NCI-H2196 treated with DMSO at 0.1 percent for 48 hours (cell line): Measurements from ENCODE around the gene ACAT2.
"Not testable (repeated sequence)": the region's sequence is repeated elsewhere in the genome, so short reads cannot be mapped to it uniquely, and the experiment has no call there.

Experiments used
- DNase-seq: peaks from one replicate; lab custom pipeline; 2025; ENCODE audit not compliant: unreplicated experiment; lab: John Stamatoyannopoulos, UW

ACAT2 gene

DNA sequence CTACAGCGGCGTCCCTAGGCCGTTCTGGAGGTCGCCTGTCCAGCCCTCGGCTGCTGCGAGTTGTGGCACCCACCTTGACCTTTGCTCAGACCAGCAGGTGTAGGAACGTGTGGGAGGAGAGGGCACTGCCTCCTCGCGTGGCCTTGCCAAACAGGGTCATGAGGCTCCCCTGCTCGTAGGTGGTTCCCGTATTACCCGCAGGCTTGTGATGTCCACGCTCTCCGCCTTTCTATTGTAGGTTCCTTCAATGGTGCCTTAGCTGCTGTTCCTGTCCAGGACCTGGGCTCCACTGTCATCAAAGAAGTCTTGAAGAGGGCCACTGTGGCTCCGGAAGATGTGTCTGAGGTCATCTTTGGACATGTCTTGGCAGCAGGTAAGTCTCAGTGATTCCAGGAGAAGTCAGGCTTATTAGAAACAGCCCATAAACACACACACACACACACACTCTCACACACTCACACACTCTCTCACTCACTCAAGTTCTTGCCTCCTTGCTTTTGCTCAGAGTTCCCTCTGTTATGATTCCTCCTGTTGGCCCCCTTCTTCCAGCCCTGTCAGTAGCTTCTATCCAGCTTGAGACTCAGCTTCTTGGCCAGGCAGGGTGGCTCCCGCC is 942 bp downstream of the ACAT2 start:
- no peak for DNase-seq

DNA sequence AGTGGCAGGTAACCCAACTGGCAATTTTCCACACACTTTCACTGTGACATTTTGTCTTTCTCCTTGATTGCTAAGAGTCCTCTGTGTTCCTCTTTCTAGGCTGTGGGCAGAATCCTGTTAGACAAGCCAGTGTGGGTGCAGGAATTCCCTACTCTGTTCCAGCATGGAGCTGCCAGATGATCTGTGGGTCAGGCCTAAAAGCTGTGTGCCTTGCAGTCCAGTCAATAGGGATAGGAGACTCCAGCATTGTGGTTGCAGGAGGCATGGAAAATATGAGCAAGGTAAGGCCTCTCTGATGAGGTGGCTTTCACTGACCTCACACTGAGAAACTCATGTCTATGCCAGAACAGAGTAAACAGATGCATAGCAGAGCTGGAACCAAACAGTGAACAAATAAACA is 5.1 kb downstream of the ACAT2 start:
- DNase-seq = no peak

DNA sequence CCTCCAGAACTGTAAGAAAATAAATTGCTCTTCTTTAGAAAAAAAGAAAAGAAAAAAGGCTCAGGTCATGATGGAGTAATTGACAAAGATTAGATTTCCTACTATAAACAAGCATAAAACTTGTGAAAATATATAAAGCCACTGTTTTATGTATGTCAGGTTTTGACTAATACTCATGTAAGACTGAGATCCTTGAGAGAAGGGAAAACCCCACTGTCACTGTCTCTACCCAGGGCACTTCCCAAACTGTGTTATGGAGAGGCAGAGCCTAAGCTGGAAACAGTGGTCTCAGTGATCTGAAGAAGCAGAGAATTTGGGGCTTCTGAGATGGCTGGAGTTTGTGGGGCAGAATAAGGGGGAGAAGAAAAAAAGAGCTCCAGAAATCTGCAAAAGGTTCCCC is 7.6 kb downstream of the ACAT2 start:
- no peak for DNase-seq

DNA sequence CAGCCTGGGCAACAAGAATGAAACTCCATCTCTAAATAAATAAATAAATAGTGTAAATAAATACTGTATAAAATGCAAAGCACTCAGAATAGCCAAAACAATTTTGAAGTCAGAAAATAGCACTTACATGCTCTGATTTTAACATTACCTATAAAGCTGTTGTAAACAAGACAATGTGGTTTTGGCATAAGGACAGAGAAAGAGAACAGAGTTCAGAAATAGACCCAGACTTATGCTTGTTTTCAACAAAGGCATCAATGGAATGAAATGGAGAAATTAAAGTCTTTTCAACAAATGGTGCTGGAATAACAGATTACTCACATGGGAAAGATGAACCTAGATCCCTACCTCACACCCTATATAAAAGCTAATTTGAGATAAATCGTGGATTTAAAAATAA is 10.4 kb downstream of the ACAT2 start:
- no peak for DNase-seq

DNA sequence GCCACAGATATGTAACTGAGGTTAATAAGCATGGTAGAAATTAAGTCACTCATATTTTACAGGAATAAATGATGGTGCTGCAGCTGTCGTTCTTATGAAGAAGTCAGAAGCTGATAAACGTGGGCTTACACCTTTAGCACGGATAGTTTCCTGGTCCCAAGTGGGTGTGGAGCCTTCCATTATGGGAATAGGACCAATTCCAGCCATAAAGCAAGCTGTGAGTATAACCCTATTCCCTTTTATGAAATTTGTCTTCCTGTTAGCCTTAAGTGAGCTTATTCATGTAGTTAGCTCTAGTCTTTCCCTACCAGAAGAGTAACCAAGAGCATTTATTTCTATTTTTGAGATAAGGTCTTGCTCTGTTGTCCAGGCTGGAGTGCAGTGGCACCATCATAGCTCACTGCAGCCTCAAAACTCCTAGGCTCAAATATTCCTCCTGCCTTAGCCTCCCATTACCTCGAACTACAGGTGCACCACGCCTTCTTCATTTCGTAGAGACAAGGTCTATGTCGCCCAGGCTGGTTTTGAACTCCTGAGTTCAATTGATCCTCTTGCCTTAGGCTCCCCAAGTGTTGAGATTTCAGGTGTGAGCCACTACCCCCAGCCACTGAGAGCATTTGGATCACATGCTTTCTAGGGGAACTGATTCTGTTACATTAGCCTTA is 15.5 kb downstream of the ACAT2 start:
- no peak for DNase-seq

DNA sequence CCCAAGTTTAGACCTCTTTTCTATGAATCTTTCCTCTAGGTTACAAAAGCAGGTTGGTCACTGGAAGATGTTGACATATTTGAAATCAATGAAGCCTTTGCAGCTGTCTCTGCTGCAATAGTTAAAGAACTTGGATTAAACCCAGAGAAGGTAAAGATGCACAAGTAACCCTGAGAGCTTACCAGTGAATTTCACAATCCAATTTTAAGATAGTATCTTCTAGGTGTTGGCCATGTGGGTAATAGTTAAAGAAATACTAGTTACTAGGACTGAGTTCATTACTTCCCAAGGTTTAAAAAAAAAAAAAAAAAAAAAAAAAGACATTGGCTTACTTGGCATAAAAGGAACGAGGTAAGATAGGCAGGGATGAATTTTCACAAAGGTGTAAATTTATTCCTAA is 16.3 kb downstream of the ACAT2 start:
- no peak for DNase-seq

DNA sequence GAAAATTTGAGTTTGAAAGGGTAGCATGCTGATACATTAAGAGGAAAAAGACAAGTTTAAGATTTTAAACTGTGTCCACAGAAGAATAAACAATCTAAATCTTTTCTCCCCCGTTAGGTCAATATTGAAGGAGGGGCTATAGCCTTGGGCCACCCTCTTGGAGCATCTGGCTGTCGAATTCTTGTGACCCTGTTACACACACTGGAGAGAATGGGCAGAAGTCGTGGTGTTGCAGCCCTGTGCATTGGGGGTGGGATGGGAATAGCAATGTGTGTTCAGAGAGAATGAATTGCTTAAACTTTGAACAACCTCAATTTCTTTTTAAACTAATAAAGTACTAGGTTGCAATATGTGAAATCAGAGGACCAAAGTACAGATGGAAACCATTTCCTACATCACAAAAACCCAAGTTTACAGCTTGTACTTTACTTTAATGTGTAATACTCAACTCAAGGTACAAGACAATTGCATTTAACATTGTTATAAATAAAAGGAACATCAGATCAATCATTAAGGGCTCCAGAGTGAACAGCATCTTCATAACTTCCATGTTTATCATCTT is 16.8 kb downstream of the ACAT2 start:
- DNase-seq = no peak

DNA sequence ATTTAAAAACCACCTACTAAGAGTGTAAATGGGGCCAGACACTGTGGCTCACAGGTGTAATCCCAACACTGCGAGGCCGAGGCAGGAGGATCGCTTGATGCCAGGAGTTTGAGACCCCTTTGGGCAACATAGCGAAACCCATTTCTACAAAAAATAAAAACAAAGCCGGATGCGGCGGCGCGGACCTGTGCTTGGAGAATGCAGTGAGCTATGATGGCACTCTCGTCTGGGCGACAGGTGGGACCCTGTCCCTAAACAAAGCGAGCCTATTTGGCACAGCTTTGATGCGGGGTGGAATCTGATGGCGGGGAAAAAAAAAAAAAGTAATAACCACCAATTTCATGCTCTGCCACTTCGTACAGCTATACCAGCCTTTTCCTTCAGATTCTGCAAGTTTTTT is 26.4 kb downstream of the ACAT2 start:
- DNase-seq = no peak

DNA sequence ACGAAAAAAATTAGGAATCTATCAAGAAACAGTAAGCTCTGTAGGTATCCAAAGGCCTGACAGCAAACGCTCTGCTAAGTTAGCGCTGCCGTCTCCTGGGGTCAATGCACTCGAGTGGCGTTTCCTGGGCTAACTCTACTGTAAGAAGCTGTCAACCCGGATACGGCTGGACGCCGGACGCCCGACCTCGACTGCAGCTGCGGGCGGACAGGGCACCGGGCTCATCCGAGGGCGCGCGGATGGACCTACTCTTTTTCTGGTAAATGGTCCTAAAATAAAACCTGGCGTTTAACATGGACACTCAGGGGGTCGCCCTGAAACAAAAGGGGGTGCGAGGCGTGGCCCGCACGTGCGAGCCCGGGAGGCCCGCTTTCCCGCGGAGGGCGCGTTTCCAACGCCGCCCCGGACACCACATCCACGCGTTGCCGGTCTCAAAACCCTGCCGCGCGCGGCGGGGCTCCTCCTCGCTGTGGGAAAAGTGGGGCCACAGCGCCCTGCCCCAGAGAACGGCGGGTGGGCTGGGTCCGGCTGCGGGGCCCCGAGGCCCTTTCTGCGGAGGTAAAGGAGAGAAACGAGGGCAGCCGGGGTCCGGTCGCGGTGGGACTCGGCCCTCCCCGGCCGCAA is 27.0 kb downstream of the ACAT2 start:
- no peak for DNase-seq

DNA sequence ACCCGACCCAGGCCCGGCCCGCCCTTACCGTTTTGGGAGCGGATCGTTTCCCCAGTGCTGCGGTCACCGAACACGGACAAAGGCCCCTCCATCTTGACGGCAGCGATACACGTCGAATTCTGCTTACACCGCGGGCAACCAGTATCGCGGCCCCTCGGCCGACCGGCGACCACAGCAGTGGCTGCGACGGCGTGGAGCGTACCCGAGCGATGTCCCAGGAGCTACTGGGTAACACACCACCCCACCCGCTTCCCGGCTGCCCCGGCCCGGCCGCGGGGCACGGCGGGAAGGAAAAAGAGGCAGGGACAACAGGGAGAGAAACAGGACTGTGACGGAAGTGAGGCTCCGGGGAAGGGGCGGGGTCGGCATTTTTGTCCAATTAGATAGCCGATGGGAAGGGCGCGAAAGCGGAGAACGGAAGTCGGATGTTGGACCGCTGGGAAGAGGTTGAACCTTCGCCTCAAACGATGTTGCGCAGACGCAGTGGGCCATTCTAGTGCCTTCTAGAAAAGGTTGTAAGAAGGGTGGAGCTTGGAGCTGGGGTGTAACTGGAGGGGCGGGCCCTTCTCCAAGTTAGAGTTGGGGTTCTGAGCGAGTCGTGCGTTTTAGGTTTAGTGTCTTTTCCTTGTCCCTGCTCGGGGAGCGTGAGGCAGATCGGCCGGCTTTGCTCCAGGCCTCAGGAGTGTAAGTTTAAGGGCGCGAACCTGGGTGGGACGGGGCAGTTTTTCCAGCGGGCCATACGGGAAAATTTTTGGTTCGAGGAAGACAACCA is 27.7 kb downstream of the ACAT2 start, which contains the start of gene TCP1:
Gene TCP1, minus strand, starts transcription at position 226 of the 772 bp plus-strand sequence. Its CDS starts 134 bp downstream, at position 92.
- peak; percentile 86 for DNase-seq

DNA sequence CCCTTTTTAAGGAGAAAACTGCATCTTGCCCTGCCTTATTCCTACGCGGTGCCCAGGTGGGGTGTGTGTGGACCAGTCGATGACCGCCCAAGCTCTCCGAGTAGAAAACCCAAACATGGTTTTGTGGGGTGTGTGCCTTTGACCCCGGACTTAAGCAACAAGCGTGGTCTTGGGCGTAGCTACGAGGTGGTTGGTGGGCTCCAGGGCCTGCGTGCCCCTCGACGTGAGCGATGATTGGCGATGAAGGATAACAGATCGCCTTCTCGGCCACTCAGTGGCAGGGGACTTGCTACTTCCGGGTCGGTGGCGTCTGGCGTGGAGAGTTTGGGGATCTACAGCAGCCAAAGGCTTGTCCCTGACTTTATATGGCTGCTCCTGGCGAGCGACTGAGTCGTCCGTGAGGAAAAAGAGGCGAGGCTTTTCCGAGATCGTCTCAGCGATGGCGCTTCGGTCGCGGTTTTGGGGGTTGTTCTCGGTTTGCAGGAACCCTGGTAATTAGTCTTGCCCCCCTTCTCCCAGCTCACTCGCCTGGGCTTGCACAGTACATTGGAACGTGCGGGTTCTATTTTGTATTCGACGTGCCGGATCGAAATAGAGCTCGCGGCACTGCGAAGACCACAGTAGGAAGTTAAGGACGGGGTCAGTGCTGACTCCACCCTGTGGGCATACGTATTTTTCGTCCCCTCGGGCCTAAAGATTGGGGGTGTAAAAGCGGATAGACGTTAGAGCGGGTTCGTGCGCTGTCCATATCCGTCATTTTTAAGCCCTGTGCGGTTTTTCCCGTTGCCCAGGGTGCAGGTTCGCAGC is 28.5 kb downstream of the ACAT2 start, which contains the start of gene MRPL18:
Gene MRPL18, plus strand, starts transcription at position 319 of the 807 bp plus-strand sequence. Its CDS starts 121 bp downstream, at position 440.
- peak; percentile 58 for DNase-seq

DNA sequence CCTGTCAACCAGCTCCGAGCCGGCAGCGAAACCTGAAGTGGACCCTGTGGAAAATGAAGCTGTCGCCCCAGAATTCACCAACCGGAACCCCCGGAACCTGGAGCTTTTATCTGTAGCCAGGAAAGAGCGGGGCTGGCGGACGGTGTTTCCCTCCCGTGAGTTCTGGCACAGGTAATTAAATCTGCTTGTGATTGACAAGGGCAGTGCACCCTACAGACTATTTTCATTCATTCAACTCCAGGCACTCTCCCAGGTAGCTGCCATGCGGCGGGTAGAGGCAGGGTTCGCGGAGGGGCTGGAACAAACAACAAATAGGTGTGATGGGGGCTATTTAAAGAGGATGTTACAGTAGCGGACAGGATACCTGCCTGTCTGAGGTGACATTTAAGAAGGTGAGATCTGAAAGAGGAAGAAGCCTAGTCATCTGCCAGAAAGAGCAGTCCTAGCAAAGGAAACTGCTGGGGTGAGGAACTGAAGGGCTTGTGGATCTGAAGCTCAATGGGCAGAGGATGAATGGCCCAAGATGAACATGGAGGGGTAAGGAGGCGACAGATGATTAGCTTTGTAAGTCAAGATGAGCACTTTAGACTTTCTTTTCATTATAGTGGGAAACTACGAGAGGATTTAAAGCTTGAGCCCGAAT is 29.2 kb downstream of the ACAT2 start:
- no peak for DNase-seq

DNA sequence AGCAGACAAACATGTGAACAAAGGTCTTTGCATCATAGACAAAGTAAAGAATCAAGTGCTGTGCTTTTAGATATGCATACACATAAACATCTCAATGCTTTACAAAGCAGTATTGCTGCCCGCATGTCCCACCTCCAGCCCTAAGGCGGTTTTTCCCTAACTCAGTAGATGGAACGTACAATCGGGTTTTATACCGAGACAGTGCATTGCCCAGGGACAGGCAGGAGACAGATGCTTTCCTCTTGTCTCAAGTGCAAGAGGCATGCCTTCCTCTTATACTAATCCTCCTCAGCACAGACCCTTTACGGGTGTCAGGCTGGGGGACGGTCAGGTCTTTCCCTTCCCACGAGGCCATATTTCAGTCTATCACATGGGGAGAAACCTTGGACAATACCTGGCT is 33.1 kb downstream of the ACAT2 start:
- DNase-seq = not testable (repeated sequence)

DNA sequence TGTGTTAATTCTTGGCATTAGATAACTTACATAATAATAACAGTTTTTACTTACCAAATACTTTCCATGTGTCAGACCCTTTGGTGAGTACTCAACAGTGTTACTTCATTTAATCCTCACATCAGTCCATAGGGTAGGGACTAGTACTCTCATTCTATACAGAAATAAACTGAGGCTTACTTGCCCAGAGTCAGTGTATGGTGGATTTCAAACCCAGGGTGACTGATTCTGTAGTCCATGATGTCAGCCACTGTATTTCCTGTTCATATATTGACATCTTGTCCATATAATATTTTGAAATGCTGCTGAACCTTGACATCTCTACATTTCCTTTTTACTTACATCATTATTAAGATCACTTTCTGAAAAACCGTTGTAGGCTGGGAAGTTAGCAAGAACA is 35.7 kb downstream of the ACAT2 start:
- DNase-seq = no peak

DNA sequence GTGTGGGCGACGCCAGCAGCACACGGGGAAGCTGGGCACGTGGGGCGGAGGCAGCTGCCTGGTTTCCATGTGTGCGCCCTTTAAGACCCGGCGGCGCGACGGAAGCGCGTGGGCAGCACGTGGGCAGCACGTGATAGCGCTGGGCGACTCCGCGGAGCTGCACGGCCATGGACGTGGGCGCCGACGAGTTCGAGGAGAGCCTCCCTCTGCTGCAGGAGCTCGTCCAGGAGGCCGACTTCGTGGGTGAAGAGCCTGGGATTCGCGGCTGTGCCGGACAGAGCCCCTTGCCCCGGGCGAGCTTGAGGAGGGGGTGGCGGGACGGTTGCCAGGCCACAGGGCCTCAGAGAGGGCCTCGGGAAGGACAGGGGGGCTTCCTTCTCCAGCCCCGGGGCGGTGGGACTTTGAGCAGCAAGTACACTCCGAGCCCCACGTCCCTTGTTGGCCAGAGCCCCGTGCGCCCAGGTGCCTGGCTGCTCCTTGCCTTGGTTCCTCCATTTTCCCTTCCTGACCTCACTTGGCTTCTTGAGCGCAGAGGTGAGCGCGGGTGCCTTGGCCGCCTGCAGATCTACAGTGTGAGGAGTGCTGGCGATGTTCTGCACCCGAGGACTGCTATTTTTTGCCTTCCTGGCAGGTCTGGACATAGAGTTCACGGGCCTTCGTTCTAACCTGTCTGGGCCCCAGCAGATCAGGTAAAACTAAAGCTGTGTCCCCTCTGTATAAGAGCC is 38.5 kb downstream of the ACAT2 start, which contains the start of gene PNLDC1:
Gene PNLDC1, plus strand, starts transcription at position 136 of the 725 bp plus-strand sequence. Its CDS starts 32 bp downstream, at position 168.
- no peak for DNase-seq

DNA sequence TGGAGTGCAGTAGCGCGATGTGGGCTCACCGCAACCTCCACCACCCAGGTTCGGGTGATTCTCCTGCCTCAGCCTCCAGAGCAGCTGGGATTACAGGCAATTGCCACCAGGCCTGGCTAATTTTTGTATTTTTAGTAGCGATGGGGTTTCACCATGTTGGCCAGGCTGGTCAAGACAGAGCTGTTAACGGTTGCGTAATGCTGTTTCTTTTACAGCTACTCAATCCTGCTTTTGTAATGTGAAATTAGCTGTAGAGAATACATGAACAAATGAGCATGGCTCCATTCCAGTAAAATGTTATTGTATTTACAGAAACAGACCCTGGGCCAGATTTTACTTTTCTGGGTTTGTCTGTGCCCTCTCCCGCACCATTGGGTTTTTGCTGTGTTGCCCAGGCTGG is 40.1 kb downstream of the ACAT2 start:
- no peak for DNase-seq

DNA sequence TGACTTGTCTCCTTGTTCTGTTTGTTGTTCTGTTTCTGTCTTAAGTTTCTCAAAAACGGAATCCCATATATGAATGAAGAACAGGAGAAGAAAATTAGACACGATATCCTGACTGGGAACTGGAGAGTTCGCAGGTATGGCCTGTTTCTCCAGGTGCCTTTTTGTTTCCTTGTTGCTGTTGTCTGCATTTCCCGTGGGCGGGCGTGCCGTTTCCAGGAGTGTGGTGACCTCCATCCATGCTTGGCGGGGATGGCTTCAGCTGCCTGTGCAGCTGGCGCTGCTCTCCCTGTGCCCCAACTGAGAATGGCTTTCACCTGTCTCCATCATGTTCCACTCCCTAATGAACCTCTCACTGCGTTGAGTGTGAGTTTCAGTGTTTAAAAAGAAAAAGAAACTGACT is 42.7 kb downstream of the ACAT2 start:
- DNase-seq = no peak

DNA sequence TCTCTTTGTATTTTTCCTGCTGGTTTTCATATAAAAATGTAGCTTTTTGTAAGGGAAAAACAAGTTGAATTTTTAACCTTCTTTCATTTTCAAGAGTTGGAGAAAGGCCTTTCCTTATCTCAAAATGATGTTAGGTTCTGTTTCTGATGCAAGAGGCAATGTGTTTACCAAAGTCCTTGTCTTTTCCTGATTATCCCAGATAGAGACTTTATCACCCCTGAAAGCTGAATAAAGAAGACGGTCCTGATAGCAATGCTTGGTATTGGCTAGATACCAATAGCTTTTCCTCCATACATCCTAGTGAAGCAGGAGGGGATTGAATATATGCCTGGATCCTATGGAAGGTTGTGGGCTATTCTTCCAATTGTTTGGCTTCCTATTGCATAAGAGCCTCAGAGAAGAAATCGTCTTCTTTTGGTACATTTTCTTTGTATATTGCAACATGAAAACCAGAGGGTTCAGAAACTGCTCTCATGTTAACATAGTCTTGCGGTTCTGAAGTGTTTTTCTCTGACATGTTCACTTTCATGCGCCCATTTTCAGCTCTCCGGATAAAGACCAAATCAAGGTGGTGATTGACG is 43.7 kb downstream of the ACAT2 start:
- DNase-seq = no peak

DNA sequence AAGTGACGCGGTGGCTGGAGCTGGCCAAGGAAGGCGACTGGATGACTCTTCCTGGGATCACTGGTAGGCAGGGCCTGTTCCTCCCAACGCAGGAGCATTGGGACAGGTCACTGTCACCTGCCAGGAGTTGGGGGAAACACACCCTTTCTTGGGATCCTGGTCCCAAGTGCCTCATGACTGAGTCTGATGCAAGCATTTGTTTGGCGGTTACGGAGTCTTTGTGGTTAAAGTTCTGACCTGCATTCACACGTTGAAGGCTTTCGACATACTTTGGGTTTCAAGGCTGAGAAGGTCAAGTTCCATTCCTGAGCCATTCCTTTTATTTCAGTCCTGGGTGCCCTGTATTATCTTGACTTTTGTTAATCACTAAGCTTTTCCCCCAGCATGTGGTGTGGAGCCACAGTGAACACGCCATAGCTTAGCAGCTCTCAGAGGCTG is 44.2 kb downstream of the ACAT2 start:
- DNase-seq = no peak
